ENCODE measurements around the gene NME1. TPM values are rescaled to one million over a fixed set of nuclear protein-coding genes. Genes with fewer than 3 reads are reported as not detected.

Gene NME1
- total RNA-seq, 2 experiments from 2014 or later = 158 to 221 TPM

DNA sequence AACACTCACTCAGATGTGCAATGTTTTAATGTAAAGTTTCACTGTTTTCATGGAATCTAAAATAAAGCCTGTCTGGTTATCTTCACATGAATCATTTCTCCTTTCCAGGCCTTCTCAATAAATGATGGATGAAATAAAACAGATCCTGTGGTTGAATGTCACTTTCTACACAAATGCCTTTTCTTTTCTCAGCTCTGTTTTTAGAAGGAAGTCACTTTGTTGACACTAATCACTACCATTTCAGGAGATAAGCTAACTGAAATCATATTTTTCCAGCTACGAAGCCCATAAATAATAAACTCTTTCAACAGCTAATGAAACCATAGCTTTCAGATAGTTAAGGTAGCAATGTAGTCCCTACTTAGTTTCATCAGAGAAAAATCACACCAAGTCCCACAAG lies 30.8 kb downstream of the NME1 start:
- POLR2A ChIA-PET = no interaction called here
- CTCF ChIA-PET (ENCODE audit: unreplicated experiment) = no interaction called here
- DNase-seq (ENCODE audit: low spot score) = no peak

DNA sequence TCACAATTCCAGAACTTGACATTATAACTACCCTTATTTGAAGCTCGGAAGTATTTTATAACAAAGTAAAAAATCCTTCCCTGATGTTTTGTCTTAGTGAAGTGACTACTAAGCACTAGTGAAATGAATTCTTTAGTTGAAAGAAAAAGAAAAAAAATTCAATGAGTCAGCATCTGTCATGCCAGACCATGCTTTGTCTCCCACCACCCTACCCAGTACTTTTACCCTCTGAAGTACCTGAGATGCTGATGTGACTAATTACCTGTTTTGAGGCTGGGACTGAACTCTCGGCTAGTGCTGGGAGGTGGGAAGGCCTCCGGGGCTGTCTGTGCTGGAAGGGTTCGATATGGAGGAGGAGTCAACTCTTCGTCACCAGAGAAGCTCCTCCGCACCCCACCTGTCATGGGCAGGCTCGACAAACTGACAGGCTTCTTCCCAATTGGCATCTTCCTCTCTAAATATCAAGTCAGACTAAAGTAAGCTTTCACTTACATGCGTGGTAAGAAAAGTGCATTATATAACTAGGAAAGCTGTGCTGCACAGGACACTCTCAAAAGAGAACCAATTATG lies 32.5 kb downstream of the NME1 start:
- Histone ChIP-seq H3K4me1 (ENCODE audit: insufficient read depth, low read length, poor library complexity, severe bottlenecking) (no peaks in the 10 kb centered on the region), H3K9me2 (ENCODE audit: insufficient read depth, low read length) (no peaks in the 10 kb centered on the region), H3K79me2 (ENCODE audit: insufficient read depth, low read depth, low read length) (no peaks in the 10 kb centered on the region), H3K27ac (ENCODE audit: low read depth, low read length, poor library complexity, severe bottlenecking) (no peak overlapping the region), H3K36me3 (ENCODE audit: insufficient read depth, low read length) (peaks cover 78% of the 10 kb centered on the region), H3K4me3 (ENCODE audit: low read depth, low read length, poor library complexity, severe bottlenecking) (no peak overlapping the region), H4K20me1 (ENCODE audit: insufficient read depth, low read length) (no peaks in the 10 kb centered on the region), H3K4me2 (ENCODE audit: low read length) (no peak overlapping the region), H2AFZ (ENCODE audit: low read length) (no peak overlapping the region), H3K9me3 (ENCODE audit: low read length) (no peaks in the 10 kb centered on the region)
- ChIA-PET CTCF (ENCODE audit: unreplicated experiment) (no interaction called here), POLR2A (interaction anchor here (1.3 kb wide), 1 partner anchor 87 kb away, joined by 4 read pairs; no protein-coding TSS in a partner anchor)
- intact Hi-C loops (cut with micrococcal nuclease; ENCODE audit: unreplicated experiment) = no loop called here
- no peak for DNase-seq (ENCODE audit: low spot score)
- no peak for TF ChIP-seq EZH2phosphoT487 (IDR thresholded peaks at IDR 0.05; ENCODE audit: borderline replicate concordance, low read depth, low read length)
- TF ChIP-seq, protein P1, sequence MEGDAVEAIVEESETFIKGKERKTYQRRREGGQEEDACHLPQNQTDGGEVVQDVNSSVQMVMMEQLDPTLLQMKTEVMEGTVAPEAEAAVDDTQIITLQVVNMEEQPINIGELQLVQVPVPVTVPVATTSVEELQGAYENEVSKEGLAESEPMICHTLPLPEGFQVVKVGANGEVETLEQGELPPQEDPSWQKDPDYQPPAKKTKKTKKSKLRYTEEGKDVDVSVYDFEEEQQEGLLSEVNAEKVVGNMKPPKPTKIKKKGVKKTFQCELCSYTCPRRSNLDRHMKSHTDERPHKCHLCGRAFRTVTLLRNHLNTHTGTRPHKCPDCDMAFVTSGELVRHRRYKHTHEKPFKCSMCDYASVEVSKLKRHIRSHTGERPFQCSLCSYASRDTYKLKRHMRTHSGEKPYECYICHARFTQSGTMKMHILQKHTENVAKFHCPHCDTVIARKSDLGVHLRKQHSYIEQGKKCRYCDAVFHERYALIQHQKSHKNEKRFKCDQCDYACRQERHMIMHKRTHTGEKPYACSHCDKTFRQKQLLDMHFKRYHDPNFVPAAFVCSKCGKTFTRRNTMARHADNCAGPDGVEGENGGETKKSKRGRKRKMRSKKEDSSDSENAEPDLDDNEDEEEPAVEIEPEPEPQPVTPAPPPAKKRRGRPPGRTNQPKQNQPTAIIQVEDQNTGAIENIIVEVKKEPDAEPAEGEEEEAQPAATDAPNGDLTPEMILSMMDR (conservative IDR thresholded peaks at IDR 0.05; ENCODE audit: low read length) = no peak
- no TSS peak for BruUV-seq (replicated peaks)

More for the DNA sequence above, 30.8 kb downstream of the NME1 start:
- Histone ChIP-seq H3K4me3 (ENCODE audit: low read depth, low read length, poor library complexity, severe bottlenecking) (no peak overlapping the region), H4K20me1 (ENCODE audit: insufficient read depth, low read length) (no peaks in the 10 kb centered on the region), H3K36me3 (ENCODE audit: insufficient read depth, low read length) (peaks cover 78% of the 10 kb centered on the region), H3K79me2 (ENCODE audit: insufficient read depth, low read depth, low read length) (no peaks in the 10 kb centered on the region), H3K4me2 (ENCODE audit: low read length) (no peak overlapping the region), H3K9me3 (ENCODE audit: low read length) (no peaks in the 10 kb centered on the region), H2AFZ (ENCODE audit: low read length) (no peak overlapping the region), H3K9me2 (ENCODE audit: insufficient read depth, low read length) (no peaks in the 10 kb centered on the region), H3K27ac (ENCODE audit: low read depth, low read length, poor library complexity, severe bottlenecking) (no peak overlapping the region), H3K4me1 (ENCODE audit: insufficient read depth, low read length, poor library complexity, severe bottlenecking) (no peaks in the 10 kb centered on the region)
- TF ChIP-seq, protein P1 (conservative IDR thresholded peaks at IDR 0.05; ENCODE audit: low read length) = no peak
- TF ChIP-seq EZH2phosphoT487 (IDR thresholded peaks at IDR 0.05; ENCODE audit: borderline replicate concordance, low read depth, low read length) = no peak
- BruUV-seq (replicated peaks) = no TSS peak
- intact Hi-C loops (cut with micrococcal nuclease; ENCODE audit: unreplicated experiment) = loop anchor here (5.0 kb wide), 1 partner anchor 98 kb away; no protein-coding TSS in a partner anchor

DNA sequence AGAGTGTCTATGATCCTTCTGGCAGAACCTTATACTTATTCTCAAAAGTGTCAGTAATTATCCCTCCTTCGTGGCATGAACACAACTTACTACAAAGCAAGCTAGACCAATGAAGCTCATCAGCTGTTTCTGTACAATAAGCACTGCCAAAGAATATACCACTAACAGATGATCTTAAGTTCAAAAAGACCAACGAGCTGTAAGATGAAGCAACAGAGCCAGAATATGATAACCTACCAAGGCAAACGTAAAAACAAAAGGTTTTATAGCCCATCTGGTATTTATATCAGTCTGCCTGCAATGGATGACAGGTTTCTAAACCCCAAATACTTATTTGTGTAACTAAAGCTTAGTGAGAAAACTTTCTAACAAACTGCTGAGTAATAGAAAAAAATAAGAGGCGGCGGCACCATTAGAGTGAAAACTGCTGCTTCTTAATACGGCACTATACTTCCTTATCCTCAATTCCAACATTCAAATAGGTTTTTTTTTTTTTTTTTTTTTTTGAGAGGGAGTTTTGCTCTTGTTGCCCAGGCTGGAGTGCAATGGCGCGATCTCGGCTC lies 35.0 kb downstream of the NME1 start:
- Histone ChIP-seq H3K9me2 (ENCODE audit: insufficient read depth, low read length) (no peaks in the 10 kb centered on the region), H3K27ac (ENCODE audit: low read depth, low read length, poor library complexity, severe bottlenecking) (no peak overlapping the region), H3K4me3 (ENCODE audit: low read depth, low read length, poor library complexity, severe bottlenecking) (no peak overlapping the region), H3K9me3 (ENCODE audit: low read length) (no peaks in the 10 kb centered on the region), H4K20me1 (ENCODE audit: insufficient read depth, low read length) (no peaks in the 10 kb centered on the region), H3K79me2 (ENCODE audit: insufficient read depth, low read depth, low read length) (no peaks in the 10 kb centered on the region), H3K4me1 (ENCODE audit: insufficient read depth, low read length, poor library complexity, severe bottlenecking) (no peaks in the 10 kb centered on the region), H3K36me3 (ENCODE audit: insufficient read depth, low read length) (peaks cover 81% of the 10 kb centered on the region), H3K4me2 (ENCODE audit: low read length) (no peak overlapping the region), H2AFZ (ENCODE audit: low read length) (no peak overlapping the region)
- no TSS peak for BruUV-seq (replicated peaks)
- intact Hi-C loops (cut with micrococcal nuclease; ENCODE audit: unreplicated experiment) = no loop called here
- ChIA-PET CTCF (ENCODE audit: unreplicated experiment) (no interaction called here), POLR2A (interaction anchor here (0.6 to 0.7 kb wide), 2 partner anchors 45 to 84 kb away, joined by 3 to 11 read pairs; no protein-coding TSS in a partner anchor)
- TF ChIP-seq EZH2phosphoT487 (IDR thresholded peaks at IDR 0.05; ENCODE audit: borderline replicate concordance, low read depth, low read length) = no peak
- TF ChIP-seq, protein P1 (conservative IDR thresholded peaks at IDR 0.05; ENCODE audit: low read length) = no peak
- no peak for DNase-seq (ENCODE audit: low spot score)
